Loucy (cell line): ENCODE data around the gene PLXNA4.

Experiments used
- EZH2phosphoT487 ChIP-seq: fragments of 200-600 bp; IDR thresholded peaks from 2 replicates; pipeline ENCODE4 v1.6.1; 2018; ENCODE audit warnings: antibody characterized with exemption, mild to moderate bottlenecking, moderate library complexity, borderline replicate concordance
- TF ChIP-seq, protein P1 (sequence below): fragments of 200-600 bp; sonication (generic); conservative IDR thresholded peaks from 2 replicates; pipeline ENCODE4 v1.5.1; 2014; ENCODE audit warnings: mild to moderate bottlenecking, antibody characterized with exemption, low read length

GRCh38 chr7:132565441-132565840 is 10.8 kb downstream of the PLXNA4 start:
- TF ChIP-seq, protein P1, sequence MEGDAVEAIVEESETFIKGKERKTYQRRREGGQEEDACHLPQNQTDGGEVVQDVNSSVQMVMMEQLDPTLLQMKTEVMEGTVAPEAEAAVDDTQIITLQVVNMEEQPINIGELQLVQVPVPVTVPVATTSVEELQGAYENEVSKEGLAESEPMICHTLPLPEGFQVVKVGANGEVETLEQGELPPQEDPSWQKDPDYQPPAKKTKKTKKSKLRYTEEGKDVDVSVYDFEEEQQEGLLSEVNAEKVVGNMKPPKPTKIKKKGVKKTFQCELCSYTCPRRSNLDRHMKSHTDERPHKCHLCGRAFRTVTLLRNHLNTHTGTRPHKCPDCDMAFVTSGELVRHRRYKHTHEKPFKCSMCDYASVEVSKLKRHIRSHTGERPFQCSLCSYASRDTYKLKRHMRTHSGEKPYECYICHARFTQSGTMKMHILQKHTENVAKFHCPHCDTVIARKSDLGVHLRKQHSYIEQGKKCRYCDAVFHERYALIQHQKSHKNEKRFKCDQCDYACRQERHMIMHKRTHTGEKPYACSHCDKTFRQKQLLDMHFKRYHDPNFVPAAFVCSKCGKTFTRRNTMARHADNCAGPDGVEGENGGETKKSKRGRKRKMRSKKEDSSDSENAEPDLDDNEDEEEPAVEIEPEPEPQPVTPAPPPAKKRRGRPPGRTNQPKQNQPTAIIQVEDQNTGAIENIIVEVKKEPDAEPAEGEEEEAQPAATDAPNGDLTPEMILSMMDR: no peak
- no peak for TF ChIP-seq EZH2phosphoT487
